Stimulated activated CD4-positive, alpha-beta T cell treated with anti-CD3 and anti-CD28 coated beads, Interleukin-2, amount 100 ng/mL, for 48 hours (primary cell): ENCODE data around the gene MYH7.
A peak's percentile ranks its signal among the peaks of the same experiment; 100 is the strongest.
"Not testable (repeated sequence)": the region's sequence is repeated elsewhere in the genome, so short reads cannot be mapped to it uniquely, and the experiment has no call there.

Source experiments
- DNase-seq, 2 donors: peaks; one replicate each; pipeline ENCODE4 v3.0.0-alpha.2; 2020

MYH7 gene

GRCh38 chr14:23435543-23436326 lies at the start of gene MYH7:
TSS of gene MYH7 (minus strand) at chr14:23435660. CDS start at chr14:23433732, 1,928 bp downstream.
- DNase-seq: no peak

- peak in 1 of 2 donors; percentile 1 for DNase-seq
Measured at GRCh38 chr14:23483236-23483854, 47.9 kb upstream of the MYH7 start.

GRCh38 chr14:23482823-23483148 lies 47.3 kb upstream of the MYH7 start:
- no peak for DNase-seq

- no peak for DNase-seq
Measured at GRCh38 chr14:23481979-23482822, 46.7 kb upstream of the MYH7 start.

GRCh38 chr14:23481362-23481970 lies 46.0 kb upstream of the MYH7 start:
- DNase-seq: no peak

- DNase-seq: peak; percentile 59
Measured at GRCh38 chr14:23478109-23478759, 42.8 kb upstream of the MYH7 start.

GRCh38 chr14:23470947-23471346 lies 35.5 kb upstream of the MYH7 start:
- no peak for DNase-seq

GRCh38 chr14:23469906-23470403 lies 34.5 kb upstream of the MYH7 start:
- no peak for DNase-seq

GRCh38 chr14:23469127-23469905 lies 33.9 kb upstream of the MYH7 start, which contains the start of gene NGDN:
TSS of gene NGDN (plus strand) at chr14:23469703. CDS start at chr14:23469716, 13 bp downstream.
- peak; percentile 88 for DNase-seq

- DNase-seq: no peak
Measured at GRCh38 chr14:23468704-23469126, 33.3 kb upstream of the MYH7 start.

GRCh38 chr14:23465261-23465660 lies 29.8 kb upstream of the MYH7 start:
- DNase-seq: no peak

GRCh38 chr14:23464700-23465099 lies 29.2 kb upstream of the MYH7 start:
- no peak for DNase-seq

- DNase-seq: no peak
Measured at GRCh38 chr14:23460960-23461359, 25.5 kb upstream of the MYH7 start.

- DNase-seq: no peak
Measured at GRCh38 chr14:23457587-23458445, 22.4 kb upstream of the MYH7 start.

- DNase-seq: not testable (repeated sequence)
Measured at GRCh38 chr14:23456883-23457586, 21.6 kb upstream of the MYH7 start.

- DNase-seq: no peak
Measured at GRCh38 chr14:23454445-23454856, 19.0 kb upstream of the MYH7 start.

GRCh38 chr14:23452237-23452636 lies 16.8 kb upstream of the MYH7 start:
- no peak for DNase-seq

- DNase-seq: no peak
Measured at GRCh38 chr14:23450379-23450778, 14.9 kb upstream of the MYH7 start.

GRCh38 chr14:23449314-23449713 lies 13.9 kb upstream of the MYH7 start:
- no peak for DNase-seq
